CD14-positive monocyte (primary cell): ENCODE data around the gene CRISP3. TPM values are rescaled to one million over a fixed set of nuclear protein-coding genes. Genes with fewer than 3 reads are reported as not detected.

ENCODE experiments used
- DNase-seq, 3 donors: peaks; one replicate each; pipeline ENCODE4 v3.0.0-alpha.2; 2011 to 2022
- H2AFZ ChIP-seq: 2 replicates; pipeline ENCODE4 v1.6.0; 2012; ENCODE audit warnings: mild to moderate bottlenecking, low read depth, low read length, inconsistent platforms; ENCODE audit not compliant: insufficient read depth, poor library complexity, severe bottlenecking
- H3K27ac ChIP-seq, 2 donors: 1 replicate in 1 of 2; 2 replicates in 1 of 2; pipeline ENCODE4 v1.5.1; 2012 to 2013; ENCODE audit warnings: low read length in 2 of 2, control low read depth in 1 of 2, inconsistent platforms in 1 of 2, low read depth in 1 of 2, mild to moderate bottlenecking in 1 of 2
- H3K27me3 ChIP-seq, 2 donors: one replicate each; pipeline versions ENCODE4 v1.6.0 to v1.6.1; 2011 to 2013; ENCODE audit warnings: low read length in 2 of 2; ENCODE audit not compliant: control insufficient read depth in 2 of 2, insufficient read depth in 2 of 2
- H3K36me3 ChIP-seq, 2 donors: replicated peaks in 1 of 2; 1 replicate in 1 of 2; 2 replicates in 1 of 2; pipeline versions ENCODE4 v1.5.1 to v1.6.1; 2012 to 2013; ENCODE audit warnings: low read length in 2 of 2, control low read depth in 1 of 2, inconsistent platforms in 1 of 2, mild to moderate bottlenecking in 1 of 2; ENCODE audit not compliant: insufficient read depth in 2 of 2, control insufficient read depth in 1 of 2
- H3K4me1 ChIP-seq, 2 donors: 1 replicate in 1 of 2; 2 replicates in 1 of 2; pipeline versions ENCODE4 v1.5.1 to v1.6.1; 2012 to 2013; ENCODE audit warnings: low read length in 2 of 2, control low read depth in 1 of 2, inconsistent platforms in 1 of 2, mild to moderate bottlenecking in 1 of 2, moderate library complexity in 1 of 2; ENCODE audit not compliant: insufficient read depth in 2 of 2, control insufficient read depth in 1 of 2
- H3K4me2 ChIP-seq: replicated peaks from 2 replicates; pipeline ENCODE3; 2012; ENCODE audit warnings: low read length, moderate library complexity, mild to moderate bottlenecking; ENCODE audit not compliant: poor library complexity, severe bottlenecking; ENCODE audit errors: extremely low read depth
- H3K4me3 ChIP-seq, 3 experiments: fragments of 200-600 bp in 1 of 3; sonication (generic) in 1 of 3; replicated peaks in 1 of 3; 1 replicate in 2 of 3; 2 replicates in 1 of 3; pipeline ENCODE4 v1.5.1; 2011 to 2013; ENCODE audit warnings: low read length in 3 of 3, mild to moderate bottlenecking in 3 of 3, control low read depth in 2 of 3, low read depth in 2 of 3, inconsistent platforms in 1 of 3, moderate library complexity in 1 of 3
- H3K79me2 ChIP-seq: 2 replicates; pipeline ENCODE4 v1.6.0; 2012; ENCODE audit warnings: mild to moderate bottlenecking, control low read depth, inconsistent platforms, low read length, moderate library complexity; ENCODE audit not compliant: insufficient read depth
- H3K9ac ChIP-seq: 2 replicates; pipeline ENCODE4 v1.6.0; 2017; ENCODE audit warnings: low read length, mild to moderate bottlenecking; ENCODE audit not compliant: insufficient read depth, poor library complexity, severe bottlenecking
- H3K9me3 ChIP-seq, 2 donors: replicated peaks in 1 of 2; 1 replicate in 1 of 2; 2 replicates in 1 of 2; pipeline versions ENCODE4 v1.5.1 to v1.6.1; 2012 to 2013; ENCODE audit warnings: low read length in 2 of 2, control low read depth in 1 of 2; ENCODE audit not compliant: control insufficient read depth in 1 of 2, insufficient read depth in 1 of 2
- H4K20me1 ChIP-seq: 2 replicates; pipeline ENCODE4 v1.6.0; 2012; ENCODE audit warnings: mild to moderate bottlenecking, low read length, control low read depth, moderate library complexity; ENCODE audit not compliant: insufficient read depth
- H3K27ac Mint-ChIP-seq, 7 donors: one replicate each; pipeline ENCODE4 v1.8.0; 2020; ENCODE audit warnings: mild to moderate bottlenecking in 7 of 7, mixed read lengths in 7 of 7, moderate library complexity in 6 of 7, inconsistent platforms in 2 of 7
- H3K27me3 Mint-ChIP-seq, 3 donors: one replicate each; pipeline ENCODE4 v1.8.0; 2021 to 2022; ENCODE audit warnings: low read depth in 3 of 3, mild to moderate bottlenecking in 3 of 3, mixed read lengths in 3 of 3, moderate library complexity in 3 of 3, inconsistent platforms in 1 of 3
- H3K36me3 Mint-ChIP-seq, 2 donors: one replicate each; pipeline ENCODE4 v1.8.0; 2020; ENCODE audit warnings: mixed read lengths in 2 of 2, inconsistent platforms in 1 of 2, mild to moderate bottlenecking in 1 of 2
- H3K4me1 Mint-ChIP-seq: one replicate; pipeline ENCODE4 v1.8.0; 2020; ENCODE audit warnings: mild to moderate bottlenecking, mixed read lengths
- H3K4me3 Mint-ChIP-seq, 2 donors: one replicate each; pipeline ENCODE4 v1.8.0; 2020; ENCODE audit warnings: mild to moderate bottlenecking in 2 of 2, mixed read lengths in 2 of 2, moderate library complexity in 1 of 2
- H3K9me3 Mint-ChIP-seq, 7 donors: one replicate each; pipeline ENCODE4 v1.8.0; 2020 to 2022; ENCODE audit warnings: mixed read lengths in 7 of 7, mild to moderate bottlenecking in 6 of 7, moderate library complexity in 6 of 7, inconsistent platforms in 2 of 7
- CTCF ChIP-seq: fragments of 200-600 bp; IDR thresholded peaks from one replicate; pipeline ENCODE4 v1.8.0; 2022; ENCODE audit warnings: antibody characterized with exemption, mild to moderate bottlenecking
- WGBS: methylation state at CpG from one replicate; pipeline ENCODE4 v1.1.5; 2013; ENCODE audit warnings: missing lambda C conversion rate; ENCODE audit not compliant: insufficient coverage; 5-methylcytosine and 5-hydroxymethylcytosine counted together
- intact Hi-C, 2 donors: fragments of 100-400 bp; cut with micrococcal nuclease; formaldehyde crosslinking; loops; one replicate each; pipeline versions ENCODE4 v1.15.0 to v1.15.1; 2023
- polyA plus RNA-seq, 3 donors: library from polyadenylated mRNA; depleted of rRNA in 1 of 3; unstranded in 2 of 3; stranded (reverse) in 1 of 3; fragments of 300-500 nt in 2 of 3; fragments of >200 nt in 1 of 3; fragmentation: Illumina TruSeq in 2 of 3; gene quantifications; 1 replicate in 2 of 3; 2 replicates in 1 of 3; pipeline ENCODE4 v1.2.3, GENCODE V29; 2012 to 2021

CRISP3 gene
- polyA plus RNA-seq, 3 donors: not detected

GRCh38 chr6:49713346-49713745 lies 30.8 kb downstream of the CRISP3 start, which contains the start of gene CRISP2:
TSS of gene CRISP2 (minus strand) at chr6:49713543. CDS start at chr6:49709196, 4,347 bp downstream.
- Mint-ChIP-seq H3K4me3 (no peak within 1 kb of the TSS), H3K27me3 (no peaks in the 10 kb centered on the region), H3K36me3 (no peaks in the 10 kb centered on the region), H3K4me1 (no peaks in the 10 kb centered on the region), H3K27ac (no peak within 1 kb of the TSS), H3K9me3 (peaks cover 2 to 13% (median 5%) of the 10 kb centered on the region in 7 donors)
- H3K36me3 ChIP-seq: no peaks in the 10 kb centered on the region
- no peak for DNase-seq
- H3K79me2 ChIP-seq: no peaks in the 10 kb centered on the region
- intact Hi-C loops: no loop called here
- no peak within 1 kb of the TSS for H3K9ac ChIP-seq
- no peak within 1 kb of the TSS for H3K4me3 ChIP-seq
- no peaks in the 10 kb centered on the region for H3K4me1 ChIP-seq
- 67% methylated on average over 21 of the region's 26 CpGs for WGBS
- no peak for TF ChIP-seq CTCF
- H3K4me2 ChIP-seq: no peak within 1 kb of the TSS
- no peak within 1 kb of the TSS for H3K27ac ChIP-seq
- H4K20me1 ChIP-seq: no peaks in the 10 kb centered on the region
- no peaks in the 10 kb centered on the region for H3K27me3 ChIP-seq
- peaks cover 0 to 9% of the 10 kb centered on the region in 2 donors for H3K9me3 ChIP-seq
- no peak within 1 kb of the TSS for H2AFZ ChIP-seq

- no peak overlapping the region for H3K4me3 ChIP-seq
- Mint-ChIP-seq H3K4me3 (no peak overlapping the region), H3K9me3 (peaks cover 0 to 15% (median 7%) of the 10 kb centered on the region in 7 donors), H3K27me3 (no peaks in the 10 kb centered on the region), H3K27ac (no peak overlapping the region), H3K4me1 (no peaks in the 10 kb centered on the region), H3K36me3 (no peaks in the 10 kb centered on the region)
- peaks cover 6 to 8% of the 10 kb centered on the region in 2 donors for H3K9me3 ChIP-seq
- H4K20me1 ChIP-seq: no peaks in the 10 kb centered on the region
- H3K27ac ChIP-seq: no peak overlapping the region
- intact Hi-C loops: no loop called here
- no peak for TF ChIP-seq CTCF
- H3K36me3 ChIP-seq: no peaks in the 10 kb centered on the region
- H3K27me3 ChIP-seq: no peaks in the 10 kb centered on the region
- no peak overlapping the region for H3K9ac ChIP-seq
- H3K4me2 ChIP-seq: no peak overlapping the region
- DNase-seq: no peak
- no peaks in the 10 kb centered on the region for H3K4me1 ChIP-seq
- no peaks in the 10 kb centered on the region for H3K79me2 ChIP-seq
- no peak overlapping the region for H2AFZ ChIP-seq
Observed at GRCh38 chr6:49698478-49698877, 45.7 kb downstream of the CRISP3 start.
